ENCODE results near the gene ATG101.

DNA sequence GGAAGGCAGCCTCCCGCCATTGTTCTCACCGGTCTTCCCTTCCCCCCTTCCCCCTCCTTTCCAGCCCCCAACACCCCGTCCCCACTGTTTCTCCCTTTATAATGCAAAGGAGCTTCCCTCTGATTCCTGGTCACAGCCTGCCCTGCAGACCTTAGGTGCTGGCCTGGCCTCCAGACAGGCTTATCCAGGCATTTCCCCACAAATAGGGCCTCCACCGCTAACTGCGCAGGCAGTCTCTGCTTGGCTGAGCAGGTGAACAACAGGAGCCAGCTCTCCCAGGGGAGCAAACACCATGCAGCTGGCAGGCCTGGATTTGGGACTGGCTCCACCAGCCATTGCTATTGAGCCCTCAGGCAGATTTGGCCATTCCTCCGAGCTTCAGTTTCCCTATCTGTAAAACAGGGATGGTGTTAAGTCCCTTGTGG is 55.7 kb downstream of the ATG101 start:
- TF ChIP-seq, protein P1, sequence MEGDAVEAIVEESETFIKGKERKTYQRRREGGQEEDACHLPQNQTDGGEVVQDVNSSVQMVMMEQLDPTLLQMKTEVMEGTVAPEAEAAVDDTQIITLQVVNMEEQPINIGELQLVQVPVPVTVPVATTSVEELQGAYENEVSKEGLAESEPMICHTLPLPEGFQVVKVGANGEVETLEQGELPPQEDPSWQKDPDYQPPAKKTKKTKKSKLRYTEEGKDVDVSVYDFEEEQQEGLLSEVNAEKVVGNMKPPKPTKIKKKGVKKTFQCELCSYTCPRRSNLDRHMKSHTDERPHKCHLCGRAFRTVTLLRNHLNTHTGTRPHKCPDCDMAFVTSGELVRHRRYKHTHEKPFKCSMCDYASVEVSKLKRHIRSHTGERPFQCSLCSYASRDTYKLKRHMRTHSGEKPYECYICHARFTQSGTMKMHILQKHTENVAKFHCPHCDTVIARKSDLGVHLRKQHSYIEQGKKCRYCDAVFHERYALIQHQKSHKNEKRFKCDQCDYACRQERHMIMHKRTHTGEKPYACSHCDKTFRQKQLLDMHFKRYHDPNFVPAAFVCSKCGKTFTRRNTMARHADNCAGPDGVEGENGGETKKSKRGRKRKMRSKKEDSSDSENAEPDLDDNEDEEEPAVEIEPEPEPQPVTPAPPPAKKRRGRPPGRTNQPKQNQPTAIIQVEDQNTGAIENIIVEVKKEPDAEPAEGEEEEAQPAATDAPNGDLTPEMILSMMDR (IDR thresholded peaks at IDR 0.05; ENCODE audit: low read depth, low read length, poor library complexity, severe bottlenecking) = no peak
- TF ChIP-seq EZH2phosphoT487 (IDR thresholded peaks at IDR 0.05; ENCODE audit: borderline replicate concordance, low read length) = no peak
